HG03457 (cell line): ENCODE measurements around the gene COX6B1.
"Not testable (repeated sequence)": the region's sequence is repeated elsewhere in the genome, so short reads cannot be mapped to it uniquely, and the experiment has no call there.

Experiments
- ATAC-seq: cut with Tn5 transposase; IDR thresholded peaks from one replicate; pipeline ENCODE4 v1.9.1; 2021; ENCODE audit warnings: moderate number of reproducible peaks; ENCODE audit not compliant: unreplicated experiment

Gene COX6B1

GRCh38 chr19:35665157-35665556, 17.0 kb downstream of the COX6B1 start:
- no peak for ATAC-seq

- no peak for ATAC-seq
These were observed 17.5 kb downstream of the COX6B1 start for GRCh38 chr19:35665604-35666003.

- ATAC-seq: no peak
These were observed 18.3 kb downstream of the COX6B1 start, which contains the start of gene UPK1A for GRCh38 chr19:35666251-35666913. Gene UPK1A, plus strand, starts transcription at chr19:35666517. Its CDS starts 296 bp downstream, at chr19:35666813.

GRCh38 chr19:35669566-35669965, 21.4 kb downstream of the COX6B1 start:
- ATAC-seq: no peak

DNA sequence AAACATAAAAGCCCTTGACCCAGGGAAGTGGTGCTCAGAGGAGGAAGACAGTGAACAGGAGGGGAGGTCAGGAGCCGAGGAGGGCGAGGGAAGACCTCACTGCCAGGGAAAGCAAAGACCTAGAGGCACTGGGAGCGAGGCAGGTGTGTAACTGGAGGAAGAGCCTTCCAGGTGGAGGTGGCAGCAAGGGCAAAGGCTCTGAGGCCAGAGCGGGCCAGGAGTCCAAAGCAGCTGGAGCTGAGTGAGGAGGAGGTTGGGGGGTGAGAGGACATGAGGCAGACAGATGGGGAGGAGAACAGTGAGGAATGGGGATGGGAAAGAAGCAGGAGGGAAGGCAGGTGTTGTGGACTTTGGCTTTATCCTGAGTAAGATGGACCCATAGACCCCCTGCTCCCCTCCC, 21.9 kb downstream of the COX6B1 start:
- ATAC-seq: no peak

DNA sequence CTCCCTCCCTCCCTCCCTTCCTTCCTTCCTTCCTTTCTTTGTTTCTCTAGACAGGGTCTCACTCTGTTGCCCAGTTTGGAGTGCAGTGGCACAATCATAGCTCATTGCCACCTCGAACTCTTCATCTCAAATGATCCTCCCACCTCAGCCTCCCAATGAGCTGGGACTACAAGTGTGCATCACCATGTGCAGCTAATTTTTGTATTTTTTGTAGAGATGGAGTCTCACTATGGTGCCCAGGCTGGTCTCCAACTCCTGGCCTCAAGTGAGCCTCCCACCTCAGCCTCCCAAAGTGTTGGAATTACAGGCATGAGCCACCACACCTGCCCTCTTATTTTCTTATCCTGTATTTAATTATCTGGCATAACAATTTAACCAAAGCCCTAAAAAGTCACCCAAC, 22.6 kb downstream of the COX6B1 start:
- ATAC-seq: no peak

- ATAC-seq: no peak
These were observed 23.7 kb downstream of the COX6B1 start for GRCh38 chr19:35671818-35672217.

DNA sequence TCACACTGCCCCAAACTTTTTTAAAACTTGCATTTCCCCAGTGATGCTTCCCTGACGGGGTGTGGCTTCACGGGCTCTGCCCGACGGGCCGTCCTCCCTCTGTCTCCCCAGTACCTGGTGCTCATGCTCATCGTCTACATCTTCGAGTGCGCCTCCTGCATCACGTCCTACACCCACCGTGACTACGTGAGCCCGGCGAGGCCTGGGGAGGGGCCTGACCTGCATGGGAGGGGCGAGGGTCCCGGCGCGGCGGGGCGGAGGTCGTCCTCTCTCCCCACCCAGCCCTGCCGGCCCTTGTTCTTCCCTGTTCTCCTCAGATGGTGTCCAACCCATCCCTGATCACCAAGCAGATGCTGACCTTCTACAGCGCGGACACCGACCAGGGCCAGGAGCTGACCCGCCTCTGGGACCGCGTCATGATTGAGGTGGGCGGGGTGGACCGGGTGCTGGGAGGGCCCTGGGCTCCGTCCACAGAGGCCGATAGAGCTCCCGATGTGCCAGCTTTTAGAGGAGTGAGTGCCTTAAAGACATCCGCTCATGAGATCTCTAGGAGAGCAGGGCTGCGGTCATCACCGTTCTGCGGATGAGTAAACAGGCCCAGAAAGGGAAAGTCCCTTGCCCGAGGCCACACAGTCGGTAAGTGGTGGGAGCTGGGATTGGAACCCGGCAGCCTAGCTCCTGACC, 25.1 kb downstream of the COX6B1 start:
- ATAC-seq: no peak

- no peak for ATAC-seq
These were observed 27.5 kb downstream of the COX6B1 start for GRCh38 chr19:35675589-35676140.

GRCh38 chr19:35689836-35690235, 41.7 kb downstream of the COX6B1 start:
- ATAC-seq: no peak

- not testable (repeated sequence) for ATAC-seq
These were observed 43.0 kb downstream of the COX6B1 start for GRCh38 chr19:35691106-35691505.

DNA sequence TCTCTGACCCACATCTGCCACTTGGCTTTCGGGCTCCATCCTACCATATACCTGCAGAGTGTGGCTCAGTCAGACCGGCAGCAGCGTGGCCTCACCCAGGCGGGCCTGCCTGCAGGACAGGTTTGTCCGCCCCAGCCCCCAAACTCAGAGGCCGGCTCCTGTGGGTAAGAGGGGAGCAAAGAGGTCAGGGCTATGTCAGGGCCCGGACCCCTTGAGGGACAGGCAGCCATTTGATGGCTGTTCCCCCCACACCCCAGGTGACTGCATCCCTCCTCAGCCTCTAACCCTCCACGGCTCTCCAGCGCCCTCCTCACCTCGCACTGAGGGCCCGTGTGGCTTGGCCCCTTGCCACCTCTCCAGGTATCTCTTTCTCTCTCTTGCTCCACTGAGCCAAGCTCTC, 43.9 kb downstream of the COX6B1 start:
- no peak for ATAC-seq

- no peak for ATAC-seq
These were observed 45.3 kb downstream of the COX6B1 start for GRCh38 chr19:35693422-35693821.

GRCh38 chr19:35693835-35694599, 45.9 kb downstream of the COX6B1 start:
- ATAC-seq: no peak

DNA sequence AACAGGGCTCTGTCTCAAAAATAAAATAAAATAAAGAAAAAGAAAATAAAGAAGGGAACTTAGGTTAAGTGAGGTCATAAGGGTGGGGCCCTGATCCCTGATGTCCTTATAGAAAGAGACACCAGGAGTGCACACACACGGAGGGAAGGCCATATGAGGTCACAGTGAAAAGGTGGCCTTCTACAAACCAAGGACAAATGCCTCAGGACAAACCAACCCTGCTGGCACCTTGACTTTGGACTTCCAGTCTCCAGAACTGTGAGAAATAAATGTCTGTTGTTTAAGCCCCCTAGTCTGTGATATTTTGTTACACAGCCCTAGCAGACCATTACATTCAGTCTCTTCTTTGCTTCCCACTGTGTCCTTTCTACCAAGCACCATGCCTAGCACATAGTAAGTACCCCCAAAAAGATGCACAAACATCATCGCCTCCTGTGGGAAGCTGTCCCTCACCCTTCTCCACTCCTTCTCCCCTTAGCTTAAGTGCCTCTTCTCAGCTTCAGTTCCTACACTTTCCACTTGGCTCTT, 47.8 kb downstream of the COX6B1 start:
- no peak for ATAC-seq

DNA sequence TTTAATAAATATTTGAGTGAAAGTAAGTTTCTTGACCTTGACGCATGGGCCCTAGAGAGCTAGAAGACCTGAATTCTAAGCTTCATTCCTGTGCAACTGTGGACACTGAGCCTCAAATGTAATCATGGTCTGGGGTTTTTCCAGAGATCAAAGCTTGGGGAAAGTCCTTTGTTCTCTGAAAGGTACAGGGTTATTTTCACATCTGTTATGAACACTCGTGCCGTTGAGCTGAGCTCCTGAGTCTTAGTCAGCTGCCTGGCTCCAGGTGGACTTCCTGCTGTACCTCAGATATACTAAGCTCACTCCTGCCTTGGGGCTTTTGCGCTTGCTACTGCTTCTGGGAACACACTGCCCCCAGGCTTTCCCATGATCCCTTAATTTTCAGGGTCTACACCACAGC, 48.7 kb downstream of the COX6B1 start:
- no peak for ATAC-seq

- ATAC-seq: peak; percentile 86
These were observed 54.3 kb downstream of the COX6B1 start for GRCh38 chr19:35702223-35703012.

GRCh38 chr19:35703343-35703742, 55.2 kb downstream of the COX6B1 start:
- ATAC-seq: no peak

DNA sequence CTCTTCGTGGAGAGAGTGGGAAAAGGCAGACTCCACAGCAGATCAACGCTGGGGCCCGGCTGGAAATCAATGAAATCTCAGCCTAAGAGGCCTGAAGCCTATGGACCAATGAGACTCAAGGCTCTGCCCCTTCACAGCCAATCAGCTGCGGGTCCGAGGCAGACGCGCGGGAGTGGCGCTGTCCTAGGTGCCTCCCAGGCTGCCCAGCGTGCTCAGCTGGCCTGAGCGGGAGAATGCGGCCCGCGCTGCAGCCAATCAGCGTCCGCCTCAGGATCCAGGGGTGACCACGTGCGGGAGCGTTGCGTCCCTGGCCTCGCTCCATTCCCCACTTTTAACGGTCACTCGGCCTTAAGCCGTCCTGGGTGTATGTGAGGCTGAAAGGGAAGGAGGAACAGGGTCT, 56.1 kb downstream of the COX6B1 start, which contains the start of gene ZBTB32:
Gene ZBTB32, plus strand, starts transcription at position 341 of the 400 bp plus-strand sequence. CDS start 10,069 bp downstream, outside the sequence.
- no peak for ATAC-seq
